Ecto neural progenitor cell (in vitro differentiated cells): ENCODE data around the gene RBMS3.

Source experiments
- DNase-seq: peaks from one replicate; pipeline ENCODE4 v3.0.0-alpha.2; 2018; ENCODE audit warnings: low spot score

RBMS3 gene

DNA sequence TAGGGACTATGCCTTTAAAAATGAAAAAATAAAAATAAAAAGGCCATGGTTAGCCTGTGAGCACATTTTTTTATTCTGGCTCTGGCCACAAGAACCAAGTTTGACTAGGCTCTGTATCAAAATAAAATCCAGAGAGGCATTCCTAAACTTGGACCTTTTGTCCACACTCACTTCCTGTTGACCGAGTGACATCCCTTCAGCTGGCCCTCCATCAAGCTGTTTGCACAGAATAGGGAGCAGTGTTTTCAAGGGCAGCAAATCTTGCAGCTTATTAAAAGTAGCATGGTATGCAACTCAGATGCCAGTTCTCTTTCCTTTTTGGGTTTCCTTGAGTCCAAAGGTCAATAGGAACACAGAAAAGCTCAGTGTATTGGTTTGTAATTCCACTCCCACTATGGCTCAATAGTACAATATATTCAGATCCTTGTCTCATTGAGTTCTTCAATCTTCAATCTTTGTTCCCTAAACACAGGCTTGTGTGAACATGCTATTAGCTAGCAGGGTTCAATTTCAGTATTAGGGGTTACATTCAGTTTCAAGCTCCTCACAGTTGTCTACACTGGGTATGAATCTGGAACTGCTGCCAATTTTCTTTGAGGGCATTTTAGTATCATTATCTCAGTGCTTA, 244.5 kb downstream of the RBMS3 start:
- no peak for DNase-seq

GRCh38 chr3:29527246-29527645, 246.4 kb downstream of the RBMS3 start:
- DNase-seq = no peak

GRCh38 chr3:29531644-29532043, 250.8 kb downstream of the RBMS3 start:
- DNase-seq = no peak

DNA sequence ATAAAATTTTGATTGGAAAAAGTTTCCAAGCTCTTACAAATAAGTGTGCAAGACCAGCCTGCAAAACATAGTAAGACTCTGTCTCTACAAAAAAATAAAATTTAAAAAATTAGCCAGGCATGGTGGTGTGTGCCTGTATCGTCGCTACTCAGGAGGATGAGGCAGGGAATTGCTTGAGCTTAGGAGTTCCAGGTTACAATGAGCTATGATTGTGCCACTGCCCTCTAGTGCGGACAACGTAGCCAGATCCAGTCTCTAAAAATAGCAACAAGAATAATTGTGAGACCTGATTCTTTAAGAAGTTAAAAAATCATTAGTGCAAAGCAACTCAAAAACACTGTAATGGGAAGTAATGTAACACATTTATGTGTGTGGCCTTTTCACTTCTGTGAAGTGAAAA, 251.6 kb downstream of the RBMS3 start:
- DNase-seq = no peak

- DNase-seq = no peak
Measured at GRCh38 chr3:29534006-29534405, 253.1 kb downstream of the RBMS3 start.

DNA sequence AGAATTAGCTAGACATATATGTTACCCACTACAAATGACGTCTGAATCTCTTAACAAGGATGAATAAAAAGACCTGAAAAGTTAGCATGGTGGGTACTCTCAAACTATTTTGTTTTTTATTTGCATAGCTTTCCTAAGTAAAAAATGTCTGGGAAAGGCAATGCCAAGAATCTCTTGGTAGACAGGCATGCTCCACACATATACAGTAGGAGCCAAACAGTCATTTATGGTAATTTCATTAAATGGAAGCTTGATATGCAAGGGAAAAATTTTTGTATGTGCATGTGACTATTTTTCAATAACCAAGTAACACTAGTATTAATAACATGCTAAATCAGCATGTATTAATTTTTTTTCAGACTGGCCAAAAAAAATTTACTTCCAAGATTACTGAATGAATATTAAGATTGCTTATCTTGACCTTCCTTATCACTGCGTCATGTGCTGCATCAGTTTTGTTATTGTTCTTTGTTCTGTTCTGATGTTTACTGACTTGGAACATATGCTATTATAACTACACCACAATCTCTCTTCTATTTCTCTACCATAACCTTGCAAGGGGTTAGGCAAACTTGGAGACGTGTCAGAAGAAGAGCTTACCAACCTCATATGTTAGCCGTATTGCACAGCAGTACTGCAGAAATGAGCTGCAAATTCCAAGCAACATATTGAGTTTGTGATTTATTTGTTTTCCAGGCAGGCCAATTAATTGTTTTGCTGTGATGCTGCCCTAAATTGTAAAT, 255.3 kb downstream of the RBMS3 start:
- DNase-seq = no peak

DNA sequence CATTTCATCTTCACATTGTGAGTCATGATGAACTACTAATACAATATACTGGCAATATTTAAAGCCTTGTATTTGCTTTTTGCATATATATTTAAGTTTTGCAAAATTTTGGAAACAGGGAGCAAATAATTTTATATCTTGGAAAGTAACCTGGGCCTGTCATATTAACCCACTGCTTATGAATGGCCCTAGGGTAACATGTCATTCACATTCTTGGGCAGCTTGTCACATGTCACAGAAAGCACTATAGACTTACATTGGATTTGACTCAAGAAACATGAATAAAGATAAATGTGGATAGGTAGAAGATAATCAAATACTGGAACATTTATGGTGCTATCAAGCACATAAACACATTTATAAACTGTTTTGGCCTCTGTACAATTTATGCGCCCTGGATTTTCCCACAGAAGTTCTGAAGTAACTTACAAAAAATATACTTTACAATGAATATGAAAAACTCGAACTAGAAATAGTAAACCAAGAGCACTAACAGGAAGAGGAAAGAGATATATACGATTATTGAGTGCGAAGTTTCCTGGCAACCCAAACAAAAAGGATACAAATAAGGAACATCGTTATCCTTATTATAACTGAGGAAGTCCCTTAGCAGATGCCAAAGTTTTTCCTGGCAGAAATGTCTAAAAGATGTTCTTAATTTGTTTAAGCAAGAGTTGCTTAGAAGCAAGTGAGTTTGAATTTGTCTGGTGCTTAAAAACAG, 257.2 kb downstream of the RBMS3 start:
- DNase-seq = no peak

DNA sequence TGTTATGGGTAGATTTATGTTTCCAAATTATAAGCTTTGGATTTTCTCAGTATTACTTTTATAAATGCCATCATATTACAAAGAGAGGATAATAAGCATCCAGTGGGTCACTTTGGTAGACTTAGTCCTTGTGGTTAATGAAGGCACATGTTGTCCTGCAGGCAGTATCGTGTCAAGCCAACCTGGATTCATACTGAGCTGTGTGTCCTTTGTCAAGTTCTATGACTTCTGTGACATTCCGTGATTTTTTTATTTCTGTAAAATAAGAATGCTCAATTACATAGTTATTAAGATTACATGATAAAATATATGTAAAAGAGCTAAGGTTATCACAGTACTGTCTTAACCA, 257.7 kb downstream of the RBMS3 start:
- no peak for DNase-seq

DNA sequence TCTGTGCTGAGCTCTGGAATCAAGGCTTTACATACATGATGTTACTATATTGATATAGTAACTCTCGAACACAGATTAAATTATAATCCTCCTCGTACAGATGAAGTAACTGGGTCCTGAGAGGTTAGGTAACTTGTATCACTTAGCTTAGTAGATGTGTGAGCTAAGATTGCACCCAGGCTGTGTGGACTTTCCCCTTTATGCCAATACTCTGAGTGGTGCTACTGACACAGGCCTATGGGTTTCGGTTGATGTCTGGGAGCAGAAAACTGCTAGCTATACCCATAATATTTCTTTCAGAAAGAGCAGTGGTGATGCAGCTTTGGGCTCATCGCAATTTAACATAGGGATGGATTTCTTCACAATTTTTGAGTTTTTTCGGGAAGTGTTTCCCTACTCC, 259.7 kb downstream of the RBMS3 start:
- no peak for DNase-seq

DNA sequence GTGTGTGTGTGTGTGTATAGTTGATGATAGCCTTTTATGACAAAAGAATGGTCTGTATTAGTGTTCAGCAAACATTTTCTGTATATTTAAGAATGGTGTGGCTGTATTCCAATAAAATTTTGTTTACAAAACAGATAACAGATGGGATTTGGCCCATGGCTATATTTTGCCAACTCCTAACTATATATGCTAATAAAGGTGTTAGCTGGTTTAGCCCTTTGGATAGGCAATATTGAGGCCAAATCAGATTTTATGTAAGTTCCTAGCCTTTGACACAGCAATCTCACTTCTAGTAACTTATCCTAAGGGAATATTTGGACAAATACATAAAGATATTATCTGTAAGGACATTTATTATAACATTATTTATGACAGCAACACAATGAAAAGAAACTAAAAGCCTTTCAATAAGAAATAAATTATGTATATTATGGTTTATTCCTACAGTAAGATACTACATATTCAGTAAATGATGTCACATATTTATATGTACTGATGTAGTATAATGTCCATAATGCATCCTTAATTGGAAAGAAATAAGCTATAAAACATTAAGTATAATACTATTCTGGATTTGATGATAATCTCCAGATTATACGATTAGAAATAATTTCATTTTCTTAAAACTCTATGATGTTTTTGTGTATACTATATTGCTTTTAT, 264.0 kb downstream of the RBMS3 start:
- no peak for DNase-seq

GRCh38 chr3:29545615-29546014, 264.7 kb downstream of the RBMS3 start:
- no peak for DNase-seq

- DNase-seq = no peak
Measured at GRCh38 chr3:29552051-29552450, 271.2 kb downstream of the RBMS3 start.

DNA sequence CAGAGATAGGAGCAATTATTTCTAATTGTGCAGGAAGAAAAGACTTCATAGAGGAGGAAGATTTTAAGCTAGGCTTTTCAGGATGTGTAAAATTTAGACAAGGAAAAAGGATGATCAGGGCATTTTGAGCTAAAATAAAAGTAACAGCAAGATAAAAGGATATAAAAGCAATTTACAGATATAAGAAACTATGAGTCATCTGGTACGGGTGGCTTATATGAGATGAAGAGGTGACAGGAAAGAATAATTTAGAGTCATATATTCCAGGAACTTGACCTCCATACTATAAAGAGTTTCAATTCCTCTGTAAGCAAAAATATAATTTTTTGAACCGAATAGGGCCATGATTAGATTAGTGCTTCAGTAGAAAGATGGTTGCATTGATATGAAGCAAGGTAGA, 273.7 kb downstream of the RBMS3 start:
- no peak for DNase-seq

- no peak for DNase-seq
Measured at GRCh38 chr3:29555590-29555989, 274.7 kb downstream of the RBMS3 start.

DNA sequence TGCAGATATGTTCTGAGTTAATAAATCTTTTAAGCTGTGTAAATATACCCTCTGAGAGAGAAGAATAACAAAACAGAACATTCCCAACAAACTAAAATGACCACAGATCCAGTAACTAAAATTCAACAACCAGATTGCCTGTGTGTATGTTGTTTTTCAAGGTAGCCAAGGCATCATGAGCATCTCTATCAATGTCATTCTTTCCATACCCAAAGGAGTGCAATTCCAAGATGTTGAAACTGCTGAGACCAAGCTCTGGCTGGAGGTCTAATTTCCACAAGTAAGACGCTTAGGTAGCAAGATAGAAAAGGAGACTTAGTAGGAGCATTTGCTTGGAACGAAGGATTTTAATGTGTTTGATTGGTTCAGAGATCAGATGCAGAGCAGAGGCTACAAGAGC, 276.3 kb downstream of the RBMS3 start:
- DNase-seq = no peak

- no peak for DNase-seq
Measured at GRCh38 chr3:29557825-29558224, 277.0 kb downstream of the RBMS3 start.

DNA sequence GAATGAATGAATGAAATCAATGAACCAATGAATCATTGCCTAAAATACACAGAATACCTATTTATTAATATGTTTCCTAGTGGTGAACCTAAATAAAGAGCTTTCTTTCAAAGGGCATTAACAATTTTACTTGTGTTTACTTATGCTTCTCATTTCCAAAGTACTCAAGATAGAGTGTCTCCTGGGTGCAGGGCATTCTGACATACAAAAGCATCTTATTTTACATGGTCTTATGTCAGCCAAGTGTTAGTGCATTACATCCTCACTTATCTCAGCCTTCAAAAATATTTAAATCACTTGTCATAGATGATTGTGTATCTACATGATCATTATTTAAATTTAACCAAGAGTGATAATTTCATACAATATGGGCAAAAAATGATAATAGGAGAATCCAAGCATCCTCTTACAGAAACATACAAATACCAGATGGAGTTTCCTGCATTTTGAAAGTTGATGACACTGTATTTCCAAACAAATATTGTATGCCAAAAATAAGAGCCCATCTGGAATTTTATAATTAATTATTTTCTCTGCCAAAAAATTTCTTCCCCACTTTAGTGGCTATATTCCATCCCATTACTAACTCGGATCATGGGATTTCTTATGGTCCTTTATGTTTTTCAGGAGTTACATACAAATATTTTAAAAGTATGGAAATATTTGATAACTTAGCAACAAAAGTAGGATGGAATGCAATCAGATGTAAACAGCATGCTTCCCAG, 279.0 kb downstream of the RBMS3 start:
- no peak for DNase-seq

GRCh38 chr3:29561651-29562149, 280.8 kb downstream of the RBMS3 start:
- DNase-seq = no peak

DNA sequence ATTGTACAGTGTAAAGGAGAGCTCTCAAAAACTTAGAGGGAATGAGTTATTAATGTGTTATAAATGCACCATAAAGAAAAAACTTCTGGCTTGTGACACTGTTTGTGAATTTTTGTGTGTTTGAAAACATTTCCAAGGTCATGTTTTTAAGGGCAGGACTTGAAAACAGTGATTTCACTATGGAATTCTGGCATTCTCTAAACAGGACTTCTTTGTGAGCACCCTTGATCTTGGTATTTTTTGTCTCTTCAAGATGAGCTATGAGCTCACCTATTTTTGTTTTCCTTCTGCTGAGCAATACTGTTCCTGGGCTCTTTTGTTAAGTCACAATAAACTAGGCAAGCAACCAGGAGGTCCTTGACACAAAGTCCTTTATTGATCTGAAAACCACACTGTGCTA, 284.4 kb downstream of the RBMS3 start:
- DNase-seq = no peak

DNA sequence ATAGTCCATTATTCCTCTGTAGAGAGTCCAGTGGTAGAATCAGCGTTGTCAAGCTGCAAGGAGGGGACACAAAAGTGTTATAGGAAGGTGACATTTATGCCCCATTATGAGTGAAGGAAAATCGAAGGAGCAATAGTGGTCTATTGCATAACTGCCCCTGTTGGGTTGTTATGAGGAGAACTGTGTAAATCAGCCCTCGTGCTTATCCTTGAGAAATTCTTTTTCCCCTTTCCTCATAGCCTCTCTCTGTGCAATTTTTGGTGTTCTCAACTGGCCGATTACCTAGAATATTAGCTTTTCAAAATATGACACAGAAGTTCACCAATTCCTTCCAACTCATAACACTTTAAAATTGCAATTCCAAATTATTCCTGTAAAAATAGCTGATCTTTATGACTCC, 286.6 kb downstream of the RBMS3 start:
- DNase-seq = no peak

GRCh38 chr3:29568355-29568754, 287.5 kb downstream of the RBMS3 start:
- no peak for DNase-seq

GRCh38 chr3:29576181-29576580, 295.3 kb downstream of the RBMS3 start:
- DNase-seq = no peak
